ENCODE measurements around the gene RFC5.

RFC5 gene

GRCh38 chr12:118035190-118036041 lies 18.9 kb downstream of the RFC5 start:
- TF ChIP-seq, protein P1, sequence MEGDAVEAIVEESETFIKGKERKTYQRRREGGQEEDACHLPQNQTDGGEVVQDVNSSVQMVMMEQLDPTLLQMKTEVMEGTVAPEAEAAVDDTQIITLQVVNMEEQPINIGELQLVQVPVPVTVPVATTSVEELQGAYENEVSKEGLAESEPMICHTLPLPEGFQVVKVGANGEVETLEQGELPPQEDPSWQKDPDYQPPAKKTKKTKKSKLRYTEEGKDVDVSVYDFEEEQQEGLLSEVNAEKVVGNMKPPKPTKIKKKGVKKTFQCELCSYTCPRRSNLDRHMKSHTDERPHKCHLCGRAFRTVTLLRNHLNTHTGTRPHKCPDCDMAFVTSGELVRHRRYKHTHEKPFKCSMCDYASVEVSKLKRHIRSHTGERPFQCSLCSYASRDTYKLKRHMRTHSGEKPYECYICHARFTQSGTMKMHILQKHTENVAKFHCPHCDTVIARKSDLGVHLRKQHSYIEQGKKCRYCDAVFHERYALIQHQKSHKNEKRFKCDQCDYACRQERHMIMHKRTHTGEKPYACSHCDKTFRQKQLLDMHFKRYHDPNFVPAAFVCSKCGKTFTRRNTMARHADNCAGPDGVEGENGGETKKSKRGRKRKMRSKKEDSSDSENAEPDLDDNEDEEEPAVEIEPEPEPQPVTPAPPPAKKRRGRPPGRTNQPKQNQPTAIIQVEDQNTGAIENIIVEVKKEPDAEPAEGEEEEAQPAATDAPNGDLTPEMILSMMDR (IDR thresholded peaks at IDR 0.05; ENCODE audit: low read length, missing control alignments) = peak; percentile 17
- no peak overlapping the region for H3K4me3 ChIP-seq (replicated peaks; ENCODE audit: low read depth, low read length)
- DNase-seq (ENCODE audit: low read depth) = peak; percentile 30

GRCh38 chr12:118036672-118037411 lies 20.3 kb downstream of the RFC5 start:
- H3K4me3 ChIP-seq (replicated peaks; ENCODE audit: low read depth, low read length) = no peak overlapping the region
- TF ChIP-seq, protein P1 (IDR thresholded peaks at IDR 0.05; ENCODE audit: low read length, missing control alignments) = no peak
- DNase-seq (ENCODE audit: low read depth) = no peak

DNA sequence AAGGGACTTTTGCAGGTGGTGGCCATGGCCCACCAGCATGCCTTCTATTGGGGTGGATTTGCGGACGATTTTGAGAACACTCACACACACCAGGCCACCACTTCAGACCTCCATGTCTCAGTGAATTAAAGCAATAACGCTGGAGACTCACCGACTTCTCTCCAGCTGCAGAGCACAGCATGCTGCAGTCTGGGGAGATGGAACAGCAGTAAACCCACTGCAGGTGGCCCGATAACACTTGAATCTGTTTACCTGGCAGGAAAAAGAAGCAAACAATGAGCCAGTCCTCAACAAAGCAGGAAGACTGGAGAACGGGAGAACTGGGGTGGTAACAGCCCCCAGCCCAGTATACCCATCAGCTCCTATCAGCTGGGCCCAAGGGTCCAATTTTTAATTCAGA lies 21.6 kb downstream of the RFC5 start:
- H3K4me3 ChIP-seq (replicated peaks; ENCODE audit: low read depth, low read length) = no peak overlapping the region
- TF ChIP-seq, protein P1 (IDR thresholded peaks at IDR 0.05; ENCODE audit: low read length, missing control alignments) = no peak
- DNase-seq (ENCODE audit: low read depth) = no peak

- DNase-seq (ENCODE audit: low read depth) = no peak
- H3K4me3 ChIP-seq (replicated peaks; ENCODE audit: low read depth, low read length) = no peak overlapping the region
- TF ChIP-seq, protein P1 (IDR thresholded peaks at IDR 0.05; ENCODE audit: low read length, missing control alignments) = no peak
These were observed 25.6 kb downstream of the RFC5 start for GRCh38 chr12:118042091-118042490.

DNA sequence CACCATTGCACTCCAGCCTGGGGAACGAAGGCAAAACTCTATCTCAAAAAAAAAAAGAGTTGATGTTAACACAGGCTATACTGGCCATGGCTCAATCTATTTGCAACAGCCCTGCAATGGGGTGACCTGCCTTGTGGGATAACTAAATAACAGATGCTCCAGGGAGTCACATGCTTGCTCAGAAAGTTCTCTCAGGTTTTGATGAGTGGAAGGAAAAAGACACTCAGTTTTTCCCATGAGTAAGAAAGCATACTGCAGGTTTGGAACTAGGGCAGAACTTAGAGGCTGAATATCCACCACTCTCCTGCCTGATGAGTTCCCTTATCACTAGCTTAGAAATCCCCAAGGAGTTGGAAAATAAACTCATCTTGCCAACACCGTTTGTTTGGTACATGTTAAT lies 27.6 kb downstream of the RFC5 start:
- TF ChIP-seq, protein P1 (IDR thresholded peaks at IDR 0.05; ENCODE audit: low read length, missing control alignments) = no peak
- no peak for DNase-seq (ENCODE audit: low read depth)
- H3K4me3 ChIP-seq (replicated peaks; ENCODE audit: low read depth, low read length) = no peak overlapping the region

DNA sequence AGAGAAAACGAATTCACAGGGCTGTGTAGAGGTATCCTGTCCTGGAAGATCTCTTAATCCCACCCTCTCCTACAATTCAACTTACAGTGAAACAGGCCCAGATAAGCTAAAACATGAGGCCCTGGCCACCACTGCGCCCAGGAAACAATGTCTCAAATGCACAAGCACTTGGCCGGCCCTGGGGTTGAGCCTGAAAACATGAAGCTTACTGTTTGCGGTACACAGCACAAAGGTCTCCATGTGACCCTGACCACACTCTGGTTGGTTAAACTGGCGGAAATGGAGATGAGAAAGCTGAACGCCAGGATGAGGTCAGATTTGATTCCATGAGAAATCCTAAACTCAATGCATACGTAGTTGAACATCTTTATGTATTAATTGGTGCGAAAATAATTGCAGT lies 28.1 kb downstream of the RFC5 start:
- TF ChIP-seq, protein P1 (IDR thresholded peaks at IDR 0.05; ENCODE audit: low read length, missing control alignments) = no peak

More for the DNA sequence above, 28.1 kb downstream of the RFC5 start:
- no peak overlapping the region for H3K4me3 ChIP-seq (replicated peaks; ENCODE audit: low read depth, low read length)
- no peak for DNase-seq (ENCODE audit: low read depth)

Measured in fibroblast of pulmonary artery (primary cell).